Posterior vena cava (tissue), 2 donors: Measurements from ENCODE around the gene COL28A1. TPM values are rescaled to one million over a fixed set of nuclear protein-coding genes. Genes with fewer than 3 reads are reported as not detected.

ENCODE experiments used
- DNase-seq: peaks from one replicate; pipeline ENCODE4 v3.0.0-alpha.2; 2020; ENCODE audit warnings: low spot score
- intact Hi-C, 2 donors: fragments of 100-400 bp; cut with DNase I; formaldehyde crosslinking; loops; one replicate each; pipeline versions ENCODE4 v1.14.1 to v1.14.2; 2022 to 2023
- total RNA-seq, 2 donors: library from RNA; stranded (reverse); fragmentation: NEBNext Ultra II Directional; extraction: Animal tissue kit (Norgen Biotek cat#: 25700); gene quantifications; one replicate each; pipeline ENCODE4 v1.2.1, GENCODE V29; 2021
- donor health status: DM: yes; HTN: yes; CAD: no.
- donor health status: DM: yes; HTN: yes; CAD: no.

COL28A1 gene
- total RNA-seq, 2 donors from 2014 or later: 0.46 to 1.0 TPM

GRCh38 chr7:7318601-7319000 is 217.1 kb downstream of the COL28A1 start:
- intact Hi-C loops: no loop called here
- no peak for DNase-seq

GRCh38 chr7:7317850-7318249 is 217.8 kb downstream of the COL28A1 start:
- intact Hi-C loops: no loop called here
- no peak for DNase-seq

GRCh38 chr7:7315851-7316250 is 219.8 kb downstream of the COL28A1 start:
- intact Hi-C loops: no loop called here

GRCh38 chr7:7312323-7312722 is 223.3 kb downstream of the COL28A1 start:
- no peak for DNase-seq
- intact Hi-C loops: no loop called here

More at GRCh38 chr7:7315851-7316250, 219.8 kb downstream of the COL28A1 start:
- no peak for DNase-seq

GRCh38 chr7:7311001-7311400 is 224.7 kb downstream of the COL28A1 start:
- DNase-seq: no peak
- intact Hi-C loops: no loop called here

- intact Hi-C loops: no loop called here
- DNase-seq: no peak
These were observed 226.5 kb downstream of the COL28A1 start for GRCh38 chr7:7309203-7309602.

Other genes starting within 250 kb of the COL28A1 start
- 10 to 100 TPM; 21.0 to 21.2 TPM for gene MIOS, start 31.0 kb upstream of the COL28A1 start, total RNA-seq
- gene UMAD1, start 104.9 kb upstream of the COL28A1 start, total RNA-seq: 10 to 100 TPM; 10.7 to 12.3 TPM
- 10 to 100 TPM; 17.0 to 18.2 TPM for gene RPA3, start 182.7 kb upstream of the COL28A1 start, total RNA-seq